Renal cortical epithelial cell (primary cell): Measurements from ENCODE around the gene SOCS7. TPM values are rescaled to one million over a fixed set of nuclear protein-coding genes. Genes with fewer than 3 reads are reported as not detected.
A peak's percentile ranks its signal among the peaks of the same experiment; 100 is the strongest.

ENCODE experiments used
- DNase-seq: peaks from one replicate; pipeline ENCODE4 v3.0.0-alpha.2; 2011; ENCODE audit warnings: low read depth
- total RNA-seq: library from RNA; depleted of rRNA; stranded (reverse); fragments of >200 nt; gene quantifications from 2 replicates; pipeline ENCODE4 v1.2.3, GENCODE V29; 2014

Gene SOCS7
- total RNA-seq, 1 donor from 2014 or later = 16.2 TPM

GRCh38 chr17:38364741-38365140, 13.1 kb downstream of the SOCS7 start:
- no peak for DNase-seq

- no peak for DNase-seq
Measured at GRCh38 chr17:38369124-38369886, 17.7 kb downstream of the SOCS7 start.

- no peak for DNase-seq
Measured at GRCh38 chr17:38379448-38379847, 27.8 kb downstream of the SOCS7 start.

- DNase-seq = no peak
Measured at GRCh38 chr17:38395090-38395489, 43.4 kb downstream of the SOCS7 start.

- no peak for DNase-seq
Measured at GRCh38 chr17:38397227-38397626, 45.6 kb downstream of the SOCS7 start.

- DNase-seq = no peak
Measured at GRCh38 chr17:38400286-38400685, 48.6 kb downstream of the SOCS7 start.

- DNase-seq = no peak
Measured at GRCh38 chr17:38401459-38401858, 49.8 kb downstream of the SOCS7 start.

GRCh38 chr17:38402897-38403296, 51.3 kb downstream of the SOCS7 start:
- no peak for DNase-seq

GRCh38 chr17:38403491-38403890, 51.8 kb downstream of the SOCS7 start:
- no peak for DNase-seq

GRCh38 chr17:38404174-38404943, 52.7 kb downstream of the SOCS7 start:
- DNase-seq = no peak

GRCh38 chr17:38405654-38406053, 54.0 kb downstream of the SOCS7 start:
- no peak for DNase-seq

- DNase-seq = no peak
Measured at GRCh38 chr17:38410201-38410600, 58.6 kb downstream of the SOCS7 start.

GRCh38 chr17:38415250-38416194, 63.9 kb downstream of the SOCS7 start:
- DNase-seq = peak; percentile 22

GRCh38 chr17:38416840-38417209, 65.2 kb downstream of the SOCS7 start:
- DNase-seq = no peak

GRCh38 chr17:38417210-38417951, 65.7 kb downstream of the SOCS7 start:
- DNase-seq = no peak

- no peak for DNase-seq
Measured at GRCh38 chr17:38418062-38418692, 66.5 kb downstream of the SOCS7 start.

- DNase-seq = no peak
Measured at GRCh38 chr17:38418693-38419507, 67.3 kb downstream of the SOCS7 start.

- DNase-seq = no peak
Measured at GRCh38 chr17:38419508-38419981, 67.9 kb downstream of the SOCS7 start.

- no peak for DNase-seq
Measured at GRCh38 chr17:38420518-38420917, 68.9 kb downstream of the SOCS7 start.
